ENCODE data around the gene NAE1. TPM values are rescaled to one million over a fixed set of nuclear protein-coding genes. Genes with fewer than 3 reads are reported as not detected.

NAE1 gene
- total and polyA plus RNA-seq, 8 donors, result 4.5 to 72.1 (median 28.8) TPM

DNA sequence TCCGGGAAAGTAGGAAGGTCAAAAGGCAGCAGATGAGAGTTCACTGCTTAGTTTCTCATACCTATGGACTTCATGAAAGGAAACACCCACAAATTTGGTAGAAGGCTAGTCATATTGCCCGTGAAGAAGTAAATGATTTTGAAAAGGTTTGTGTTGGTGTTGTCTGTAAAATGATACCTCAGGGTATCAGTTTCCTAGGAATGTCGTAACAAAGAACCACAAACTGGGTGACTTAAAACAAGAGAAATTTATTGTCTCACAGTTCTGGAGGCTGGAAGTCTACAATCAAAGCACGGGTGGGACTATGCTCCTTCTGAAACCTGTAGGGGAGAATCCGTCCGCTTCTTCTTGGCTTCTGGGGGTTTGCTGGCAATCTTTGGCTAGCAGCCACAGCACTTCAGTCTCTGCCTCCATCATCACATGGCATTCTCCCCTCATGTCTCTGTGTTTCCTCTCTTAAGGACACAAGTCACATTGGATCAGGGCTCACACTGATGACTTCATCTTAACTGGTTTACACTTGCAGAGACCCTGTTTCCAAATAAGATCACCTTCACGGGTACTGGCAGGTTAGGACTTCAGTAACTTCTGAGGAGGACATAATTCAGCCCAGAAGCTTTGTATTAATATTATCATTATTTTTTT, 2.0 kb upstream of the NAE1 start:
- Histone ChIP-seq H3K27me3 (no peaks in the 10 kb centered on the region), H3K27ac (no peak overlapping the region), H3K9me3 (no peaks in the 10 kb centered on the region), H3K4me3 (no peak overlapping the region), H3K36me3 (peaks cover 0 to 8% (median 2%) of the 10 kb centered on the region in 4 donors), H3K4me1 (peaks cover 11 to 26% (median 21%) of the 10 kb centered on the region in 4 donors)
- TF ChIP-seq POLR2A (IDR thresholded peaks at IDR 0.05), result no peak
- no peak for TF ChIP-seq EP300 (IDR thresholded peaks at IDR 0.05)
- TF ChIP-seq POLR2AphosphoS5 (IDR thresholded peaks at IDR 0.05), result no peak
- TF ChIP-seq, protein P1, sequence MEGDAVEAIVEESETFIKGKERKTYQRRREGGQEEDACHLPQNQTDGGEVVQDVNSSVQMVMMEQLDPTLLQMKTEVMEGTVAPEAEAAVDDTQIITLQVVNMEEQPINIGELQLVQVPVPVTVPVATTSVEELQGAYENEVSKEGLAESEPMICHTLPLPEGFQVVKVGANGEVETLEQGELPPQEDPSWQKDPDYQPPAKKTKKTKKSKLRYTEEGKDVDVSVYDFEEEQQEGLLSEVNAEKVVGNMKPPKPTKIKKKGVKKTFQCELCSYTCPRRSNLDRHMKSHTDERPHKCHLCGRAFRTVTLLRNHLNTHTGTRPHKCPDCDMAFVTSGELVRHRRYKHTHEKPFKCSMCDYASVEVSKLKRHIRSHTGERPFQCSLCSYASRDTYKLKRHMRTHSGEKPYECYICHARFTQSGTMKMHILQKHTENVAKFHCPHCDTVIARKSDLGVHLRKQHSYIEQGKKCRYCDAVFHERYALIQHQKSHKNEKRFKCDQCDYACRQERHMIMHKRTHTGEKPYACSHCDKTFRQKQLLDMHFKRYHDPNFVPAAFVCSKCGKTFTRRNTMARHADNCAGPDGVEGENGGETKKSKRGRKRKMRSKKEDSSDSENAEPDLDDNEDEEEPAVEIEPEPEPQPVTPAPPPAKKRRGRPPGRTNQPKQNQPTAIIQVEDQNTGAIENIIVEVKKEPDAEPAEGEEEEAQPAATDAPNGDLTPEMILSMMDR (IDR thresholded peaks at IDR 0.05), result no peak
- intact Hi-C loops (cut with DNase I; ENCODE audit: low total_unique reads), result no loop called here
- 66 to 73% (median 70%) methylated on average over 7 of the region's 7 CpGs for WGBS, 5 donors
- DNase-seq, result no peak

DNA sequence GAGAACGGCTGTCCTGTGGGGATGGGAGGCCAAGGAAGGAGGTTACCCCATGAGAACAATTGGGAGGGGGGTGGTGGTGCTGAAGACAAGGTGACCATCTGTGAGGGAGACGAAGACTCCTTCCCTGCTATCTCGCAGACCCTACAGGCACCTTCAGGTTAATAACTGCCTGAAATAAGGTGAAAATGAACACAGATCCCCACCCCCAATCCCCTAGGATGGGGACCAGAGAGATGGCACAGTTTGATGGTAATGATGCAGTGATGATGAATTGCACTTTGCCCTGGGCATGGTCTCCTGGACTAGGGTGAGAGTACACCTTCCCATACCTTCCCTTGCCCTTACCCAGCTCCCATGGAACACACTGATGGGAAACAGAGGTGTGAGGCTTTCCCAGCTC, 1.4 kb upstream of the NAE1 start:
- Histone ChIP-seq H3K27ac (no peak overlapping the region), H3K27me3 (no peaks in the 10 kb centered on the region), H3K4me1 (peaks cover 11 to 31% (median 22%) of the 10 kb centered on the region in 4 donors), H3K36me3 (peaks cover 0 to 14% (median 8%) of the 10 kb centered on the region in 4 donors), H3K4me3 (no peak overlapping the region), H3K9me3 (no peaks in the 10 kb centered on the region)
- 81 to 90% (median 83%) methylated on average over 3 of the region's 3 CpGs for WGBS, 5 donors
- intact Hi-C loops (cut with DNase I; ENCODE audit: low total_unique reads), result no loop called here
- no peak for DNase-seq
- TF ChIP-seq POLR2A (IDR thresholded peaks at IDR 0.05) (no peak), EP300 (IDR thresholded peaks at IDR 0.05) (no peak), POLR2AphosphoS5 (IDR thresholded peaks at IDR 0.05) (no peak)
- TF ChIP-seq, protein P1 (IDR thresholded peaks at IDR 0.05), result no peak

DNA sequence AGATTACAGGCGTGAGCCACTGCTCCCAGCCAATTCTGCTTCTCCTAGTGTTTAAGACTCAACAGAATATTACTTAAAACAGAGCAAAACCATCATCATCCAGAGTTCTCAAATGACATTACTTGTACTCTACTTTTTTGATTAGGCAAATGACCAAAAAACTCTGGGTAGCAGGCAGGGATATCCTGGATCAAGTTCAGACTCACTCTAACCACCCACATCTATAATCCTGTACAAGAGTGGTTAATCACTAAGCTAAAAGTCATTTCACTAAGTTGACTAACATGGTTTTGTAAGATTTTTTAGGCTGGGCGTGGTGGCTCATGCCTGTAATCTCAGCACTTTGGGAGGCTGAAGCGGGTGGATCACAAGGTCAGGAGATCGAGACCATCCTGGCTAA, 6.8 kb downstream of the NAE1 start:
- Histone ChIP-seq H3K4me3 (no peak overlapping the region), H3K4me1 (peaks cover 0 to 26% (median 7%) of the 10 kb centered on the region in 4 donors), H3K9me3 (no peaks in the 10 kb centered on the region), H3K27ac (no peak overlapping the region), H3K36me3 (peaks cover 33 to 88% (median 84%) of the 10 kb centered on the region in 4 donors), H3K27me3 (no peaks in the 10 kb centered on the region)
- intact Hi-C loops (cut with DNase I; ENCODE audit: low total_unique reads), result no loop called here
- WGBS, 5 donors, result 87 to 99% (median 93%) methylated on average over 4 of the region's 4 CpGs
- DNase-seq, result no peak
- TF ChIP-seq POLR2AphosphoS5 (IDR thresholded peaks at IDR 0.05), result no peak
- no peak for TF ChIP-seq EP300 (IDR thresholded peaks at IDR 0.05)
- no peak for TF ChIP-seq POLR2A (IDR thresholded peaks at IDR 0.05)
- TF ChIP-seq, protein P1 (IDR thresholded peaks at IDR 0.05), result no peak

DNA sequence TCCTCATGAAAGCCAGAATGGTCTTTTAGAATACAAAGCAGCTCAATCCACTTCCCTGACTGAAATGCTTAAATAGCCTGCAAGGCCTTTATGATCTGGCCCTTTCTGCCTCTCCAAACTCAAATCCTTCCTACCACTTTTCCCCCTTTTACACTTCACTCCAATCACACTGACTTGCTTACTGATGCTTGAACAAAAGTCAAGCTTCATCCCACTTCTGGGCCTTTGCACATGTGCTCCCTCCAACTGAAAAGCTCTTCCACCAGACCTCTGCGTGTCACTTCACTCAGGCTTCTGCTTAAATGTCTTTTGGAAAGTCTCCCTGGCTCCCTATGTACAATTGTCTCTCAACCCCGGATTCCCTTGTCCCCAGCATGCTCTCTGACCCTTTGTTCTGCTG, 16.0 kb downstream of the NAE1 start:
- intact Hi-C loops (cut with DNase I; ENCODE audit: low total_unique reads), result no loop called here
- H3K36me3 ChIP-seq, result peaks cover 42 to 100% (median 100%) of the 10 kb centered on the region in 4 donors

More for the DNA sequence above, 16.0 kb downstream of the NAE1 start:
- Histone ChIP-seq H3K27ac (no peak overlapping the region), H3K4me3 (no peak overlapping the region), H3K4me1 (no peaks in the 10 kb centered on the region), H3K27me3 (no peaks in the 10 kb centered on the region), H3K9me3 (no peaks in the 10 kb centered on the region)
- no peak for TF ChIP-seq POLR2A (IDR thresholded peaks at IDR 0.05)
- TF ChIP-seq POLR2AphosphoS5 (IDR thresholded peaks at IDR 0.05), result no peak
- TF ChIP-seq, protein P1 (IDR thresholded peaks at IDR 0.05), result no peak
- no peak for TF ChIP-seq EP300 (IDR thresholded peaks at IDR 0.05)
- no peak for DNase-seq
- WGBS, 5 donors, result 90 to 98% (median 93%) methylated on average over 2 of the region's 2 CpGs
